ENCODE measurements around the gene GNB1L. TPM values are rescaled to one million over a fixed set of nuclear protein-coding genes. Genes with fewer than 3 reads are reported as not detected.

The GNB1L gene
- total RNA-seq, 4 donors from 2014 or later, result 0.59 to 12.2 (median 3.1) TPM

GRCh38 chr22:19786264-19786585, 68.4 kb downstream of the GNB1L start:
- intact Hi-C loops (cut with DNase I; ENCODE audit: low total_unique reads), result no loop called here
- H3K4me3 ChIP-seq, result no peak overlapping the region
- no peaks in the 10 kb centered on the region for H3K4me1 ChIP-seq
- H3K27me3 ChIP-seq, result no peaks in the 10 kb centered on the region
- H3K9me3 ChIP-seq, result no peaks in the 10 kb centered on the region
- DNase-seq, result no peak
- no peak overlapping the region for H3K27ac ChIP-seq
- TF ChIP-seq POLR2A (IDR thresholded peaks at IDR 0.05) (no peak), CTCF (IDR thresholded peaks at IDR 0.05) (no peak)
- no peaks in the 10 kb centered on the region for H3K36me3 ChIP-seq

- H3K4me1 ChIP-seq, result no peaks in the 10 kb centered on the region
- H3K27ac ChIP-seq, result no peak overlapping the region
- no peak for DNase-seq
- no peak overlapping the region for H3K4me3 ChIP-seq
- intact Hi-C loops (cut with DNase I; ENCODE audit: low total_unique reads), result no loop called here
- TF ChIP-seq POLR2A (IDR thresholded peaks at IDR 0.05) (no peak), CTCF (IDR thresholded peaks at IDR 0.05) (no peak)
- H3K9me3 ChIP-seq, result no peaks in the 10 kb centered on the region
- no peaks in the 10 kb centered on the region for H3K36me3 ChIP-seq
- H3K27me3 ChIP-seq, result no peaks in the 10 kb centered on the region
These were observed 69.0 kb downstream of the GNB1L start for GRCh38 chr22:19785461-19786263.

- H3K27ac ChIP-seq, result no peak overlapping the region
These were observed 70.1 kb downstream of the GNB1L start for GRCh38 chr22:19784384-19785175.

GRCh38 chr22:19783586-19784383, 70.9 kb downstream of the GNB1L start:
- DNase-seq, result no peak
- Histone ChIP-seq H3K27me3 (no peaks in the 10 kb centered on the region), H3K36me3 (no peaks in the 10 kb centered on the region), H3K27ac (no peak overlapping the region), H3K4me3 (no peak overlapping the region), H3K9me3 (no peaks in the 10 kb centered on the region), H3K4me1 (no peaks in the 10 kb centered on the region)
- intact Hi-C loops (cut with DNase I; ENCODE audit: low total_unique reads), result no loop called here
- TF ChIP-seq CTCF (IDR thresholded peaks at IDR 0.05) (no peak), POLR2A (IDR thresholded peaks at IDR 0.05) (no peak)

More at GRCh38 chr22:19784384-19785175, 70.1 kb downstream of the GNB1L start:
- Histone ChIP-seq H3K36me3 (no peaks in the 10 kb centered on the region), H3K27me3 (no peaks in the 10 kb centered on the region), H3K4me1 (no peaks in the 10 kb centered on the region), H3K9me3 (no peaks in the 10 kb centered on the region), H3K4me3 (no peak overlapping the region)
- no peak for DNase-seq
- intact Hi-C loops (cut with DNase I; ENCODE audit: low total_unique reads), result no loop called here
- TF ChIP-seq CTCF (IDR thresholded peaks at IDR 0.05) (no peak), POLR2A (IDR thresholded peaks at IDR 0.05) (no peak)
